8988T (cell line): Measurements from ENCODE around the gene ARHGAP45.
A peak's percentile ranks its signal among the peaks of the same experiment; 100 is the strongest.

Experiments used
- DNase-seq: peaks from one replicate; pipeline ENCODE4 v3.0.0; 2011

The ARHGAP45 gene

GRCh38 chr19:1057176-1057855 is 9.7 kb upstream of the ARHGAP45 start:
- DNase-seq, result peak; percentile 82

GRCh38 chr19:1058112-1058511 is 8.9 kb upstream of the ARHGAP45 start:
- DNase-seq, result no peak

- no peak for DNase-seq
These were observed 6.3 kb upstream of the ARHGAP45 start for GRCh38 chr19:1060689-1061088.

- no peak for DNase-seq
These were observed 5.0 kb upstream of the ARHGAP45 start for GRCh38 chr19:1061987-1062386.

- DNase-seq, result no peak
These were observed 4.5 kb upstream of the ARHGAP45 start for GRCh38 chr19:1062387-1063029.

- DNase-seq, result no peak
These were observed 3.7 kb upstream of the ARHGAP45 start for GRCh38 chr19:1063030-1063908.

- no peak for DNase-seq
These were observed 2.9 kb upstream of the ARHGAP45 start for GRCh38 chr19:1063909-1064660.

- peak; percentile 77 for DNase-seq
These were observed 2.0 kb upstream of the ARHGAP45 start for GRCh38 chr19:1064661-1065605.

- DNase-seq, result peak; percentile 90
These were observed 1.3 kb upstream of the ARHGAP45 start for GRCh38 chr19:1065606-1066109.

GRCh38 chr19:1066251-1066747 is 668 bp upstream of the ARHGAP45 start:
- peak; percentile 77 for DNase-seq

GRCh38 chr19:1067341-1067957 is 482 bp downstream of the ARHGAP45 start:
- DNase-seq, result no peak

- no peak for DNase-seq
These were observed 1.3 kb downstream of the ARHGAP45 start for GRCh38 chr19:1068009-1069001.

GRCh38 chr19:1069009-1069779 is 2.2 kb downstream of the ARHGAP45 start:
- no peak for DNase-seq

- DNase-seq, result no peak
These were observed 3.6 kb downstream of the ARHGAP45 start for GRCh38 chr19:1070576-1070930.

GRCh38 chr19:1070931-1071791 is 4.2 kb downstream of the ARHGAP45 start:
- DNase-seq, result no peak

GRCh38 chr19:1072371-1073015 is 5.5 kb downstream of the ARHGAP45 start:
- no peak for DNase-seq
